GM12878 (cell line): ENCODE results near the gene LYL1. TPM values are rescaled to one million over a fixed set of nuclear protein-coding genes. Genes with fewer than 3 reads are reported as not detected.

Experiments used
- ATAC-seq: fragments of 200-7000 bp; cut with Tn5 transposase; 3 replicates; pipeline ENCODE4 v1.9.1; 2020; ENCODE audit warnings: mild to moderate bottlenecking, moderate library complexity
- BruUV-seq: library from RNA; stranded (reverse); fragments of 400-500 nt; replicated peaks from 2 replicates; lab custom pipeline; 2021; lab: Mats Ljungman, UMichigan
- CTCF ChIA-PET: fragments of 300-600 bp; sonication (Branson Sonifier 250); formaldehyde crosslinking; extraction: SDS; loops from one replicate; lab custom pipeline; 2021; ENCODE audit warnings: inconsistent platforms; lab: Yijun Ruan, JAX
- POLR2A ChIA-PET: fragments of 350-600 bp; formaldehyde crosslinking; extraction: SDS; loops from one replicate; lab custom pipeline; 2021; ENCODE audit warnings: inconsistent platforms; lab: Charles Lee
- RAD21 ChIA-PET: fragments of 300-600 bp; sonication (Branson Sonifier 250); formaldehyde crosslinking; loops from one replicate; lab custom pipeline; 2023; ENCODE audit warnings: antibody characterized with exemption; ENCODE audit not compliant: unreplicated experiment; lab: Charles Lee
- SMC1A ChIA-PET: fragments of 300-600 bp; sonication (Branson Sonifier 250); formaldehyde crosslinking; loops from one replicate; lab custom pipeline; 2023; ENCODE audit not compliant: unreplicated experiment, uncharacterized antibody; lab: Charles Lee
- DNase-seq: peaks from one replicate; pipeline ENCODE4 v3.0.0-alpha.2; 2011; ENCODE audit warnings: low read depth, low spot score
- FAIRE-seq: peaks from 3 replicates; lab custom pipeline; 2011; peaks lifted over from hg19 to GRCh38; lab: Jason Lieb, UNC
- H2AFZ ChIP-seq: 2 replicates; pipeline ENCODE4 v1.6.0; 2011; ENCODE audit warnings: low read depth, low read length, control low read depth; ENCODE audit not compliant: control insufficient read depth
- H3K27ac ChIP-seq: 2 replicates; pipeline ENCODE4 v1.5.1; 2011; ENCODE audit warnings: control low read depth; ENCODE audit not compliant: control insufficient read depth, insufficient read depth
- H3K27me3 ChIP-seq, 2 experiments: replicated peaks in 1 of 2; 2 replicates each; pipeline versions ENCODE4 v1.6.0 to v1.6.1; 2011; ENCODE audit warnings: low read length in 1 of 2; ENCODE audit not compliant: control insufficient read depth in 2 of 2, insufficient read depth in 2 of 2
- H3K36me3 ChIP-seq, 2 experiments: 2 replicates each; pipeline ENCODE4 v1.5.1; 2011; ENCODE audit warnings: low read length in 1 of 2; ENCODE audit not compliant: control insufficient read depth in 2 of 2, insufficient read depth in 2 of 2
- H3K4me1 ChIP-seq: 2 replicates; pipeline ENCODE4 v1.6.1; 2011; ENCODE audit warnings: mild to moderate bottlenecking, low read length, moderate library complexity, mixed read lengths; ENCODE audit not compliant: control insufficient read depth, insufficient read depth
- H3K4me2 ChIP-seq: 2 replicates; pipeline ENCODE4 v1.6.0; 2011; ENCODE audit warnings: control low read depth; ENCODE audit not compliant: control insufficient read depth, insufficient read depth
- H3K4me3 ChIP-seq: fragments of 200-600 bp; sonication (generic); 2 replicates; pipeline ENCODE4 v1.5.1; 2016
- H3K79me2 ChIP-seq: 2 replicates; pipeline ENCODE4 v1.6.0; 2011; ENCODE audit warnings: low read length; ENCODE audit not compliant: control insufficient read depth, insufficient read depth
- H3K9ac ChIP-seq: 2 replicates; pipeline ENCODE4 v1.8.0; 2011; ENCODE audit warnings: low read length, control low read depth, mixed read lengths; ENCODE audit not compliant: control insufficient read depth, insufficient read depth
- H3K9me3 ChIP-seq: replicated peaks from 3 replicates; pipeline ENCODE4 v1.5.1; 2011; ENCODE audit warnings: mild to moderate bottlenecking, low read length; ENCODE audit not compliant: control insufficient read depth, insufficient read depth
- H4K20me1 ChIP-seq: 2 replicates; pipeline ENCODE4 v1.6.0; 2011; ENCODE audit not compliant: control insufficient read depth, insufficient read depth
- ATF7 ChIP-seq: fragments of 450-650 bp; IDR thresholded peaks from 2 replicates; pipeline ENCODE4 v1.6.1; 2016; ENCODE audit warnings: low read depth, mild to moderate bottlenecking
- BCL11A ChIP-seq: IDR thresholded peaks from 2 replicates; pipeline ENCODE4 v1.6.1; 2011; ENCODE audit warnings: low read depth, low read length
- ESRRA ChIP-seq: IDR thresholded peaks from 2 replicates; pipeline ENCODE4 v1.6.1; 2012; ENCODE audit warnings: mild to moderate bottlenecking, low read length, improper control_type of control experiment
- EZH2 ChIP-seq: IDR thresholded peaks from 2 replicates; pipeline ENCODE4 v1.6.1; 2012; ENCODE audit warnings: low read depth, mild to moderate bottlenecking, control low read depth, inconsistent platforms, low read length, borderline replicate concordance; ENCODE audit not compliant: control insufficient read depth
- RBBP5 ChIP-seq: fragments of 200-600 bp; sonication (generic); conservative IDR thresholded peaks from 2 replicates; pipeline ENCODE4 v1.6.1; 2016
- SMAD5 ChIP-seq: IDR thresholded peaks from 2 replicates; pipeline ENCODE4 v1.6.1; 2016; ENCODE audit warnings: antibody characterized with exemption, low read depth
- ZZZ3 ChIP-seq: IDR thresholded peaks from 2 replicates; pipeline ENCODE4 v1.6.1; 2011; ENCODE audit warnings: low read depth; ENCODE audit not compliant: control insufficient read depth, insufficient read length
- WGBS: methylation state at CpG from one replicate; pipeline ENCODE4 v1.1.6; 2016; ENCODE audit warnings: low lambda C conversion rate; ENCODE audit not compliant: insufficient replicate concordance, insufficient coverage; ENCODE audit errors: missing lambda C conversion rate; 5-methylcytosine and 5-hydroxymethylcytosine counted together
- in situ Hi-C: fragments of 300-500 bp; cut with MboI; formaldehyde crosslinking; loops from 9 replicates; pipeline ENCODE4 v1.14.3; 2018; ENCODE audit warnings: mixed read lengths
- intact Hi-C: fragments of 100-400 bp; cut with micrococcal nuclease; formaldehyde crosslinking; loops from one replicate; pipeline ENCODE4 v1.14.2; 2022; ENCODE audit not compliant: unreplicated experiment
- polyA plus RNA-seq, 11 experiments: library from polyadenylated mRNA; depleted of rRNA in 4 of 11; unstranded in 6 of 11; stranded (reverse) in 5 of 11; fragments of >200 nt; fragmentation: Nextera tagmentation in 4 of 11; fragmentation: Illumina TruSeq in 1 of 11; extraction: Ambion mirVana in 4 of 11; extraction: Trizol in 1 of 11; gene quantifications; 1 replicate in 1 of 11; 2 replicates in 10 of 11; pipeline versions ENCODE4 v1.2.1 to v1.2.3, GENCODE V29; 2011 to 2016; ENCODE audit warnings: inconsistent platforms in 2 of 11, missing spikeins in 2 of 11, low read depth in 1 of 11
- total RNA-seq, 4 experiments: library from RNA; depleted of rRNA in 3 of 4; stranded (reverse); fragments of >200 nt in 3 of 4; fragmentation: Illumina TruSeq in 1 of 4; extraction: Trizol in 1 of 4; gene quantifications; 2 replicates each; pipeline versions ENCODE4 v1.2.1 to v1.2.3, GENCODE V29; 2013 to 2021
- TF ChIP-seq, protein P1 (sequence below): fragments of 150-350 bp; IDR thresholded peaks from 2 replicates; pipeline ENCODE4 v1.6.1; 2014; ENCODE audit warnings: mild to moderate bottlenecking, low read depth, low read length
- TF ChIP-seq, protein P2 (sequence below): fragments of 450-650 bp; IDR thresholded peaks from 2 replicates; pipeline ENCODE4 v1.6.1; 2016; ENCODE audit warnings: mild to moderate bottlenecking
- TF ChIP-seq, protein P3 (sequence below): fragments of 450-650 bp; IDR thresholded peaks from 2 replicates; pipeline ENCODE4 v1.6.1; 2017; ENCODE audit warnings: mild to moderate bottlenecking, moderate library complexity

LYL1 gene
- total and polyA plus RNA-seq, 10 of the 15 experiments (the other 5 are each of a cell fraction or from before 2014, with no cell fraction given): 0.10 to 34.8 (median 4.4) TPM

DNA sequence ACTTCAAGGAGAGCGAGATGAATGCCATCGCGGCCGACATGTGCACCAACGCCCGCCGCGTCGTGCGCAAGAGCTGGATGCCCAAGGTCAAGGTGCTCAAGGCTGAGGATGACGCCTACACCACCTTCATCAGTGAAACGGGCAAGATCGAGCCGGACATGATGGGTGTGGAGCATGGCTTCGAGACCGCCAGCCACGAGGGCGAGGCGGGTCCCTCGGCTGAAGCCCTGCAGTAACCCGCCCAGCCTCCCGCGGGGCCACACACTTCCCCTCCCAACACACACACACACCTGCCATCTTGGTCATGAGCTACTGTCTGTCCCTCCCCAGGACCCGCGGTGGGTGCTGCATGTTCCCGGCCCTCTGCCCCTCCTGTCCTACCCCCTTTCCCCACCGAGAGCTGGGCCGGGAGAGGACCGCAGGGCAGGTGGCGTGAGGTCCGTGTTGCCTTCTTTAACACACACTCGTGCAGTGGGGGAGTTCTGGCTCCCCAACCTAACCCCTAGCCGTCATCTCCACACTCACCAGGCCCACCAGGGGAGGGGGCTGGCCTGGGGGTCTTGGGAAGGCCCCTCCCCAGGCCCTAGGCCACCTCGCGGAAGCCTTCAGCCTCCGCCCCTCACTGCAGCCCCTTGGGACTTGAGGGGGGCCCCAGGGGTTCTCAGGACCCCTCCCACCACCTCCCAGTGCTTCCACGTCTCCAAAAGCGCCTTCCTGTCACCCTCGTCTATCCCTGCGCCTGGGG, 35.7 kb upstream of the LYL1 start:
- H3K36me3 ChIP-seq: peaks cover 11 to 32% of the 10 kb centered on the region in 2 experiments
- H3K27me3 ChIP-seq: no peaks in the 10 kb centered on the region
- no peaks in the 10 kb centered on the region for H3K4me1 ChIP-seq
- H3K4me2 ChIP-seq: no peak overlapping the region
- H4K20me1 ChIP-seq: no peaks in the 10 kb centered on the region; the same call in 1 of the 2 replicates
- no peak for ATAC-seq
- H2AFZ ChIP-seq: no peak overlapping the region
- BruUV-seq: TSS peak; percentile 53
- ChIA-PET RAD21 (no interaction called here), CTCF (interaction anchor here (0.5 kb wide), 1 partner anchor 18 kb away, joined by 3 read pairs; no protein-coding TSS in a partner anchor), POLR2A (no interaction called here), SMC1A (no interaction called here)
- H3K79me2 ChIP-seq: no peaks in the 10 kb centered on the region; the same call in 1 of the 2 replicates
- no peak overlapping the region for H3K4me3 ChIP-seq
- H3K27ac ChIP-seq: no peak overlapping the region
- no peak for DNase-seq
- intact Hi-C loops: no loop called here
- WGBS: 92% methylated on average over 37 of the region's 40 CpGs
- in situ Hi-C loops: no loop called here
- TF ChIP-seq ATF7 (no peak), SMAD5 (no peak), BCL11A (no peak), ZZZ3 (no peak), EZH2 (no peak), ESRRA (no peak), RBBP5 (no peak)
- TF ChIP-seq, protein P1, sequence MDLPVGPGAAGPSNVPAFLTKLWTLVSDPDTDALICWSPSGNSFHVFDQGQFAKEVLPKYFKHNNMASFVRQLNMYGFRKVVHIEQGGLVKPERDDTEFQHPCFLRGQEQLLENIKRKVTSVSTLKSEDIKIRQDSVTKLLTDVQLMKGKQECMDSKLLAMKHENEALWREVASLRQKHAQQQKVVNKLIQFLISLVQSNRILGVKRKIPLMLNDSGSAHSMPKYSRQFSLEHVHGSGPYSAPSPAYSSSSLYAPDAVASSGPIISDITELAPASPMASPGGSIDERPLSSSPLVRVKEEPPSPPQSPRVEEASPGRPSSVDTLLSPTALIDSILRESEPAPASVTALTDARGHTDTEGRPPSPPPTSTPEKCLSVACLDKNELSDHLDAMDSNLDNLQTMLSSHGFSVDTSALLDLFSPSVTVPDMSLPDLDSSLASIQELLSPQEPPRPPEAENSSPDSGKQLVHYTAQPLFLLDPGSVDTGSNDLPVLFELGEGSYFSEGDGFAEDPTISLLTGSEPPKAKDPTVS: no peak
- TF ChIP-seq, protein P2, sequence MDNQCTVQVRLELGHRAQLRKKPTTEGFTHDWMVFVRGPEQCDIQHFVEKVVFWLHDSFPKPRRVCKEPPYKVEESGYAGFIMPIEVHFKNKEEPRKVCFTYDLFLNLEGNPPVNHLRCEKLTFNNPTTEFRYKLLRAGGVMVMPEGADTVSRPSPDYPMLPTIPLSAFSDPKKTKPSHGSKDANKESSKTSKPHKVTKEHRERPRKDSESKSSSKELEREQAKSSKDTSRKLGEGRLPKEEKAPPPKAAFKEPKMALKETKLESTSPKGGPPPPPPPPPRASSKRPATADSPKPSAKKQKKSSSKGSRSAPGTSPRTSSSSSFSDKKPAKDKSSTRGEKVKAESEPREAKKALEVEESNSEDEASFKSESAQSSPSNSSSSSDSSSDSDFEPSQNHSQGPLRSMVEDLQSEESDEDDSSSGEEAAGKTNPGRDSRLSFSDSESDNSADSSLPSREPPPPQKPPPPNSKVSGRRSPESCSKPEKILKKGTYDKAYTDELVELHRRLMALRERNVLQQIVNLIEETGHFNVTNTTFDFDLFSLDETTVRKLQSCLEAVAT: no peak
- TF ChIP-seq, protein P3, sequence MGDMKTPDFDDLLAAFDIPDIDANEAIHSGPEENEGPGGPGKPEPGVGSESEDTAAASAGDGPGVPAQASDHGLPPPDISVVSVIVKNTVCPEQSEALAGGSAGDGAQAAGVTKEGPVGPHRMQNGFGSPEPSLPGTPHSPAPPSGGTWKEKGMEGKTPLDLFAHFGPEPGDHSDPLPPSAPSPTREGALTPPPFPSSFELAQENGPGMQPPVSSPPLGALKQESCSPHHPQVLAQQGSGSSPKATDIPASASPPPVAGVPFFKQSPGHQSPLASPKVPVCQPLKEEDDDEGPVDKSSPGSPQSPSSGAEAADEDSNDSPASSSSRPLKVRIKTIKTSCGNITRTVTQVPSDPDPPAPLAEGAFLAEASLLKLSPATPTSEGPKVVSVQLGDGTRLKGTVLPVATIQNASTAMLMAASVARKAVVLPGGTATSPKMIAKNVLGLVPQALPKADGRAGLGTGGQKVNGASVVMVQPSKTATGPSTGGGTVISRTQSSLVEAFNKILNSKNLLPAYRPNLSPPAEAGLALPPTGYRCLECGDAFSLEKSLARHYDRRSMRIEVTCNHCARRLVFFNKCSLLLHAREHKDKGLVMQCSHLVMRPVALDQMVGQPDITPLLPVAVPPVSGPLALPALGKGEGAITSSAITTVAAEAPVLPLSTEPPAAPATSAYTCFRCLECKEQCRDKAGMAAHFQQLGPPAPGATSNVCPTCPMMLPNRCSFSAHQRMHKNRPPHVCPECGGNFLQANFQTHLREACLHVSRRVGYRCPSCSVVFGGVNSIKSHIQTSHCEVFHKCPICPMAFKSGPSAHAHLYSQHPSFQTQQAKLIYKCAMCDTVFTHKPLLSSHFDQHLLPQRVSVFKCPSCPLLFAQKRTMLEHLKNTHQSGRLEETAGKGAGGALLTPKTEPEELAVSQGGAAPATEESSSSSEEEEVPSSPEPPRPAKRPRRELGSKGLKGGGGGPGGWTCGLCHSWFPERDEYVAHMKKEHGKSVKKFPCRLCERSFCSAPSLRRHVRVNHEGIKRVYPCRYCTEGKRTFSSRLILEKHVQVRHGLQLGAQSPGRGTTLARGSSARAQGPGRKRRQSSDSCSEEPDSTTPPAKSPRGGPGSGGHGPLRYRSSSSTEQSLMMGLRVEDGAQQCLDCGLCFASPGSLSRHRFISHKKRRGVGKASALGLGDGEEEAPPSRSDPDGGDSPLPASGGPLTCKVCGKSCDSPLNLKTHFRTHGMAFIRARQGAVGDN: no peak
- FAIRE-seq: no peak
- no peaks in the 10 kb centered on the region for H3K9me3 ChIP-seq
- no peak overlapping the region for H3K9ac ChIP-seq
